GM12878 (cell line): ENCODE results near the gene OR6N1. TPM values are rescaled to one million over a fixed set of nuclear protein-coding genes. Genes with fewer than 3 reads are reported as not detected.

Source experiments
- ATAC-seq: fragments of 200-7000 bp; cut with Tn5 transposase; 3 replicates; pipeline ENCODE4 v1.9.1; 2020; ENCODE audit warnings: mild to moderate bottlenecking, moderate library complexity
- BruUV-seq: library from RNA; stranded (reverse); fragments of 400-500 nt; replicated peaks from 2 replicates; lab custom pipeline; 2021; lab: Mats Ljungman, UMichigan
- CTCF ChIA-PET: fragments of 300-600 bp; sonication (Branson Sonifier 250); formaldehyde crosslinking; extraction: SDS; loops from one replicate; lab custom pipeline; 2021; ENCODE audit warnings: inconsistent platforms; lab: Yijun Ruan, JAX
- POLR2A ChIA-PET: fragments of 350-600 bp; formaldehyde crosslinking; extraction: SDS; loops from one replicate; lab custom pipeline; 2021; ENCODE audit warnings: inconsistent platforms; lab: Charles Lee
- RAD21 ChIA-PET: fragments of 300-600 bp; sonication (Branson Sonifier 250); formaldehyde crosslinking; loops from one replicate; lab custom pipeline; 2023; ENCODE audit warnings: antibody characterized with exemption; ENCODE audit not compliant: unreplicated experiment; lab: Charles Lee
- SMC1A ChIA-PET: fragments of 300-600 bp; sonication (Branson Sonifier 250); formaldehyde crosslinking; loops from one replicate; lab custom pipeline; 2023; ENCODE audit not compliant: unreplicated experiment, uncharacterized antibody; lab: Charles Lee
- DNase-seq: peaks from one replicate; pipeline ENCODE4 v3.0.0-alpha.2; 2011; ENCODE audit warnings: low read depth, low spot score
- FAIRE-seq: peaks from 3 replicates; lab custom pipeline; 2011; peaks lifted over from hg19 to GRCh38; lab: Jason Lieb, UNC
- H2AFZ ChIP-seq: 2 replicates; pipeline ENCODE4 v1.6.0; 2011; ENCODE audit warnings: low read depth, low read length, control low read depth; ENCODE audit not compliant: control insufficient read depth
- H3K27ac ChIP-seq: 2 replicates; pipeline ENCODE4 v1.5.1; 2011; ENCODE audit warnings: control low read depth; ENCODE audit not compliant: control insufficient read depth, insufficient read depth
- H3K27me3 ChIP-seq, 2 experiments: replicated peaks in 1 of 2; 2 replicates each; pipeline versions ENCODE4 v1.6.0 to v1.6.1; 2011; ENCODE audit warnings: low read length in 1 of 2; ENCODE audit not compliant: control insufficient read depth in 2 of 2, insufficient read depth in 2 of 2
- H3K36me3 ChIP-seq, 2 experiments: 2 replicates each; pipeline ENCODE4 v1.5.1; 2011; ENCODE audit warnings: low read length in 1 of 2; ENCODE audit not compliant: control insufficient read depth in 2 of 2, insufficient read depth in 2 of 2
- H3K4me1 ChIP-seq: 2 replicates; pipeline ENCODE4 v1.6.1; 2011; ENCODE audit warnings: mild to moderate bottlenecking, low read length, moderate library complexity, mixed read lengths; ENCODE audit not compliant: control insufficient read depth, insufficient read depth
- H3K4me2 ChIP-seq: 2 replicates; pipeline ENCODE4 v1.6.0; 2011; ENCODE audit warnings: control low read depth; ENCODE audit not compliant: control insufficient read depth, insufficient read depth
- H3K4me3 ChIP-seq: fragments of 200-600 bp; sonication (generic); 2 replicates; pipeline ENCODE4 v1.5.1; 2016
- H3K79me2 ChIP-seq: 2 replicates; pipeline ENCODE4 v1.6.0; 2011; ENCODE audit warnings: low read length; ENCODE audit not compliant: control insufficient read depth, insufficient read depth
- H3K9ac ChIP-seq: 2 replicates; pipeline ENCODE4 v1.8.0; 2011; ENCODE audit warnings: low read length, control low read depth, mixed read lengths; ENCODE audit not compliant: control insufficient read depth, insufficient read depth
- H3K9me3 ChIP-seq: replicated peaks from 3 replicates; pipeline ENCODE4 v1.5.1; 2011; ENCODE audit warnings: mild to moderate bottlenecking, low read length; ENCODE audit not compliant: control insufficient read depth, insufficient read depth
- H4K20me1 ChIP-seq: 2 replicates; pipeline ENCODE4 v1.6.0; 2011; ENCODE audit not compliant: control insufficient read depth, insufficient read depth
- LARP7 ChIP-seq: fragments of 450-650 bp; IDR thresholded peaks from 2 replicates; pipeline ENCODE4 v1.6.1; 2017; ENCODE audit warnings: mild to moderate bottlenecking
- NFIC ChIP-seq: IDR thresholded peaks from 2 replicates; pipeline ENCODE4 v1.6.1; 2012; ENCODE audit warnings: low read depth, mild to moderate bottlenecking, inconsistent platforms, low read length, moderate library complexity
- WGBS: methylation state at CpG from one replicate; pipeline ENCODE4 v1.1.6; 2016; ENCODE audit warnings: low lambda C conversion rate; ENCODE audit not compliant: insufficient replicate concordance, insufficient coverage; ENCODE audit errors: missing lambda C conversion rate; 5-methylcytosine and 5-hydroxymethylcytosine counted together
- in situ Hi-C: fragments of 300-500 bp; cut with MboI; formaldehyde crosslinking; loops from 9 replicates; pipeline ENCODE4 v1.14.3; 2018; ENCODE audit warnings: mixed read lengths
- intact Hi-C: fragments of 100-400 bp; cut with micrococcal nuclease; formaldehyde crosslinking; loops from one replicate; pipeline ENCODE4 v1.14.2; 2022; ENCODE audit not compliant: unreplicated experiment
- polyA plus RNA-seq, 11 experiments: library from polyadenylated mRNA; depleted of rRNA in 4 of 11; unstranded in 6 of 11; stranded (reverse) in 5 of 11; fragments of >200 nt; fragmentation: Nextera tagmentation in 4 of 11; fragmentation: Illumina TruSeq in 1 of 11; extraction: Ambion mirVana in 4 of 11; extraction: Trizol in 1 of 11; gene quantifications; 1 replicate in 1 of 11; 2 replicates in 10 of 11; pipeline versions ENCODE4 v1.2.1 to v1.2.3, GENCODE V29; 2011 to 2016; ENCODE audit warnings: inconsistent platforms in 2 of 11, missing spikeins in 2 of 11, low read depth in 1 of 11
- total RNA-seq, 4 experiments: library from RNA; depleted of rRNA in 3 of 4; stranded (reverse); fragments of >200 nt in 3 of 4; fragmentation: Illumina TruSeq in 1 of 4; extraction: Trizol in 1 of 4; gene quantifications; 2 replicates each; pipeline versions ENCODE4 v1.2.1 to v1.2.3, GENCODE V29; 2013 to 2021
- TF ChIP-seq, protein P1 (sequence below): fragments of 450-650 bp; IDR thresholded peaks from 2 replicates; pipeline ENCODE4 v1.6.1; 2016; ENCODE audit warnings: mild to moderate bottlenecking, moderate library complexity, borderline replicate concordance
- TF ChIP-seq, protein P2 (sequence below): fragments of 450-650 bp; formaldehyde crosslinking; IDR thresholded peaks from 2 replicates; pipeline ENCODE4 v1.4.0; 2022; ENCODE audit warnings: mild to moderate bottlenecking, moderate library complexity

Gene OR6N1
- total and polyA plus RNA-seq, 10 of the 15 experiments (the other 5 are each of a cell fraction or from before 2014, with no cell fraction given): not detected

DNA sequence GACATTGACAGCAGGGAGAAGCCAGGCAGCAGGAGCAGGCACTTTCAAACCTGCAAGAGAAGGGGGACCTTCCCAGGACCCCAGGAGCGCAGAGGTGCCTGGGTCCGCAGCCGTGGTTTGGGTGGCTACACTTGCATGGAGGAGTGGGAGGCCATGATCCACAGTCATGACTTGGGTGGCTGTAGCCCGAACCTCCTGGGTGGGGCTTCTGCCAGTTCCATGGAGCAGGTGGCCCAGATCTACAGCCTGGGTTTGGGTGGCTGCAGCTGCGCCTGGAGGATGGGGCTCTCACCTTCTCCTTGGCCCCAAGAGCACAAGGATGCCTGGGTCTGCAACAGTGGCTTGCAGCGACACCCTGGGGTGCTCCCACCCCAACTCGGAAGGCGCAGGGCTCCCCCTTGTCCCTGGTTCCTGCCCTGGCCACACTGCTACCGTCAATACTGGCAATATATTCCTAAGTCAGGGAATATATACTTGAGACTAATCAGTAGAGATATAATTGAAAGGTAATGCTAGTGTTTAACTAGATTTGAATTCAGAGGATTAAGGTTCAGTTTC, 19.8 kb downstream of the OR6N1 start:
- TF ChIP-seq NFIC: no peak
- TF ChIP-seq, protein P1, sequence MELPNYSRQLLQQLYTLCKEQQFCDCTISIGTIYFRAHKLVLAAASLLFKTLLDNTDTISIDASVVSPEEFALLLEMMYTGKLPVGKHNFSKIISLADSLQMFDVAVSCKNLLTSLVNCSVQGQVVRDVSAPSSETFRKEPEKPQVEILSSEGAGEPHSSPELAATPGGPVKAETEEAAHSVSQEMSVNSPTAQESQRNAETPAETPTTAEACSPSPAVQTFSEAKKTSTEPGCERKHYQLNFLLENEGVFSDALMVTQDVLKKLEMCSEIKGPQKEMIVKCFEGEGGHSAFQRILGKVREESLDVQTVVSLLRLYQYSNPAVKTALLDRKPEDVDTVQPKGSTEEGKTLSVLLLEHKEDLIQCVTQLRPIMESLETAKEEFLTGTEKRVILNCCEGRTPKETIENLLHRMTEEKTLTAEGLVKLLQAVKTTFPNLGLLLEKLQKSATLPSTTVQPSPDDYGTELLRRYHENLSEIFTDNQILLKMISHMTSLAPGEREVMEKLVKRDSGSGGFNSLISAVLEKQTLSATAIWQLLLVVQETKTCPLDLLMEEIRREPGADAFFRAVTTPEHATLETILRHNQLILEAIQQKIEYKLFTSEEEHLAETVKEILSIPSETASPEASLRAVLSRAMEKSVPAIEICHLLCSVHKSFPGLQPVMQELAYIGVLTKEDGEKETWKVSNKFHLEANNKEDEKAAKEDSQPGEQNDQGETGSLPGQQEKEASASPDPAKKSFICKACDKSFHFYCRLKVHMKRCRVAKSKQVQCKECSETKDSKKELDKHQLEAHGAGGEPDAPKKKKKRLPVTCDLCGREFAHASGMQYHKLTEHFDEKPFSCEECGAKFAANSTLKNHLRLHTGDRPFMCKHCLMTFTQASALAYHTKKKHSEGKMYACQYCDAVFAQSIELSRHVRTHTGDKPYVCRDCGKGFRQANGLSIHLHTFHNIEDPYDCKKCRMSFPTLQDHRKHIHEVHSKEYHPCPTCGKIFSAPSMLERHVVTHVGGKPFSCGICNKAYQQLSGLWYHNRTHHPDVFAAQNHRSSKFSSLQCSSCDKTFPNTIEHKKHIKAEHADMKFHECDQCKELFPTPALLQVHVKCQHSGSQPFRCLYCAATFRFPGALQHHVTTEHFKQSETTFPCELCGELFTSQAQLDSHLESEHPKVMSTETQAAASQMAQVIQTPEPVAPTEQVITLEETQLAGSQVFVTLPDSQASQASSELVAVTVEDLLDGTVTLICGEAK: no peak
- TF ChIP-seq LARP7: no peak
- TF ChIP-seq, protein P2, sequence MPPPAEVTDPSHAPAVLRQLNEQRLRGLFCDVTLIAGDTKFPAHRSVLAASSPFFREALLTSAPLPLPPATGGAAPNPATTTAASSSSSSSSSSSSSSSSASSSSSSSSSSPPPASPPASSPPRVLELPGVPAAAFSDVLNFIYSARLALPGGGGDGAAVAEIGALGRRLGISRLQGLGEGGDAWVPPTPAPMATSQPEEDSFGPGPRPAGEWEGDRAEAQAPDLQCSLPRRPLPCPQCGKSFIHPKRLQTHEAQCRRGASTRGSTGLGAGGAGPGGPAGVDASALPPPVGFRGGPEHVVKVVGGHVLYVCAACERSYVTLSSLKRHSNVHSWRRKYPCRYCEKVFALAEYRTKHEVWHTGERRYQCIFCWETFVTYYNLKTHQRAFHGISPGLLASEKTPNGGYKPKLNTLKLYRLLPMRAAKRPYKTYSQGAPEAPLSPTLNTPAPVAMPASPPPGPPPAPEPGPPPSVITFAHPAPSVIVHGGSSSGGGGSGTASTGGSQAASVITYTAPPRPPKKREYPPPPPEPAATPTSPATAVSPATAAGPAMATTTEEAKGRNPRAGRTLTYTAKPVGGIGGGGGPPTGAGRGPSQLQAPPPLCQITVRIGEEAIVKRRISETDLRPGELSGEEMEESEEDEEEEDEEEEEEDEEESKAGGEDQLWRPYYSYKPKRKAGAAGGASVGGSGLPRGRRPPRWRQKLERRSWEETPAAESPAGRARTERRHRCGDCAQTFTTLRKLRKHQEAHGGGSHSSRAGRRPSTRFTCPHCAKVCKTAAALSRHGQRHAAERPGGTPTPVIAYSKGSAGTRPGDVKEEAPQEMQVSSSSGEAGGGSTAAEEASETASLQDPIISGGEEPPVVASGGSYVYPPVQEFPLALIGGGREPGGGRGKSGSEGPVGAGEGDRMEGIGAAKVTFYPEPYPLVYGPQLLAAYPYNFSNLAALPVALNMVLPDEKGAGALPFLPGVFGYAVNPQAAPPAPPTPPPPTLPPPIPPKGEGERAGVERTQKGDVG: no peak
- TF ChIP-seq, all 136 proteins: peak for 0
- ATAC-seq (no peak), DNase-seq (no peak), FAIRE-seq (no peak)
- intact Hi-C loops (no loop called here), in situ Hi-C loops (no loop called here)
- Histone ChIP-seq H3K9ac (no peak overlapping the region), H3K36me3 (no peaks in the 10 kb centered on the region), H3K4me2 (no peak overlapping the region), H3K27ac (no peak overlapping the region), H4K20me1 (no peaks in the 10 kb centered on the region), H3K27me3 (0 out of 4 replicates have a peak, but pooled peaks cover 0 to 1% of the 10 kb centered on the region in 2 experiments), H3K9me3 (no peaks in the 10 kb centered on the region), H2AFZ (no peak overlapping the region), H3K4me1 (no peaks in the 10 kb centered on the region), H3K4me3 (no peak overlapping the region), H3K79me2 (no peaks in the 10 kb centered on the region)
- WGBS: 45% methylated on average over 9 of the region's 9 CpGs
- ChIA-PET SMC1A (no interaction called here), POLR2A (no interaction called here), CTCF (no interaction called here), RAD21 (no interaction called here)
- BruUV-seq: no TSS peak
